Cardiac muscle cell (in vitro differentiated cells and primary cell): ENCODE measurements around the gene ZNRF4. TPM values are rescaled to one million over a fixed set of nuclear protein-coding genes. Genes with fewer than 3 reads are reported as not detected.

ENCODE experiments used
- DNase-seq, 2 donors: peaks; one replicate each; pipeline versions ENCODE4 v3.0.0 to v3.0.0-alpha.2; 2010 to 2017; ENCODE audit warnings: low read depth in 1 of 2, low spot score in 1 of 2
- H3K27ac ChIP-seq: fragments of 200-600 bp; sonication (generic); 2 replicates; pipeline ENCODE4 v1.5.1; 2016
- H3K27me3 ChIP-seq: fragments of 200-600 bp; sonication (generic); 2 replicates; pipeline ENCODE4 v1.6.0; 2016; ENCODE audit warnings: control low read depth
- H3K36me3 ChIP-seq: fragments of 200-600 bp; sonication (generic); 2 replicates; pipeline ENCODE4 v1.5.1; 2016; ENCODE audit warnings: control low read depth
- H3K4me1 ChIP-seq: fragments of 200-600 bp; sonication (generic); 2 replicates; pipeline ENCODE4 v1.8.1; 2017; ENCODE audit warnings: low read depth, mild to moderate bottlenecking, mixed run types
- H3K4me3 ChIP-seq: fragments of 200-600 bp; sonication (generic); 2 replicates; pipeline ENCODE4 v1.5.1; 2016; ENCODE audit warnings: mild to moderate bottlenecking
- H3K9me3 ChIP-seq: fragments of 200-600 bp; sonication (generic); 2 replicates; pipeline ENCODE4 v1.5.1; 2017; ENCODE audit warnings: low read depth, mild to moderate bottlenecking, control low read depth
- polyA plus RNA-seq: library from polyadenylated mRNA; unstranded; fragments of >200 nt; fragmentation: Nextera tagmentation; extraction: Ambion mirVana; gene quantifications from 2 replicates; pipeline ENCODE4 v1.2.1, GENCODE V29; 2016
- total RNA-seq: library from RNA; depleted of rRNA; stranded (reverse); fragments of >200 nt; gene quantifications from 2 replicates; pipeline ENCODE4 v1.2.3, GENCODE V29; 2016
- TF ChIP-seq, protein P1 (sequence below): IDR thresholded peaks from 2 replicates; pipeline ENCODE4 v1.5.1; 2012; ENCODE audit warnings: low read depth, mild to moderate bottlenecking, low read length

ZNRF4 gene
- total and polyA plus RNA-seq, 2 experiments from 2014 or later: not detected

DNA sequence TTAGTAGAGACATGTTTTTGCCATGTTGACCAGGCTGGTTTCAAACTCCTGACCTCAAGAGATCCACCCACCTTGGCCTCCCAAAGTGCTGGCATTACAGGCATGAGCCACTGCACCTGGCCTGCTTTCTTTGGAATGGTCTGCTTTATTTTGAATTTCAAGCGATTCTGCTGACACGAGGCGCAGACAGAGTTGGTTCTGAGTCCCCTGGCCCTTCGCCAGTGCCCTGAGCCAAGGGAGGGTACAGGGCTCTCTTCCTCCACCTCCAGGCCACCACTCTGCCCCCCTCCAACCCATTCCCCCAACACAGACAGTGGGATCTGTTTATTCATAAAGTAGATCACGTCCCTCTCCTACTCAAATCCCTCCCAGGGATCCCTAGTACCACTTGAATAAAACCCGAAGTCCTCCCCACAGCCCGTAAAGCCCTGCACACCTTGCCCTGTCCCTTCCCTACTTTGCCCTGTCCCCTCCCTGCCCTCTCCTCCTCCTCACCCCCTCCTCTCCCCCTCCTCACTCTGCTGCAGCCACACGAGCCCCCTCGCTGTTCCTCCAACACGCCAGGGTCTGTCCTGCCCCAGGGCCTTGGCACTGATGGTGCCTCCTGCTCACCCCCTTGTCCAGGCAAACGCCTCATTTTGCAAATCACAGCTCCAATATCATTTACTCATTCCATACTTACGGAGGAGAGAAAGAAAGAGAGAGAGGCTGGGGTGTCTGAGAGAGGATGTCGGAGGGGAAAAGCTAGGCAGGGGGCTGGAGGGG, 22.4 kb downstream of the ZNRF4 start:
- TF ChIP-seq, protein P1, sequence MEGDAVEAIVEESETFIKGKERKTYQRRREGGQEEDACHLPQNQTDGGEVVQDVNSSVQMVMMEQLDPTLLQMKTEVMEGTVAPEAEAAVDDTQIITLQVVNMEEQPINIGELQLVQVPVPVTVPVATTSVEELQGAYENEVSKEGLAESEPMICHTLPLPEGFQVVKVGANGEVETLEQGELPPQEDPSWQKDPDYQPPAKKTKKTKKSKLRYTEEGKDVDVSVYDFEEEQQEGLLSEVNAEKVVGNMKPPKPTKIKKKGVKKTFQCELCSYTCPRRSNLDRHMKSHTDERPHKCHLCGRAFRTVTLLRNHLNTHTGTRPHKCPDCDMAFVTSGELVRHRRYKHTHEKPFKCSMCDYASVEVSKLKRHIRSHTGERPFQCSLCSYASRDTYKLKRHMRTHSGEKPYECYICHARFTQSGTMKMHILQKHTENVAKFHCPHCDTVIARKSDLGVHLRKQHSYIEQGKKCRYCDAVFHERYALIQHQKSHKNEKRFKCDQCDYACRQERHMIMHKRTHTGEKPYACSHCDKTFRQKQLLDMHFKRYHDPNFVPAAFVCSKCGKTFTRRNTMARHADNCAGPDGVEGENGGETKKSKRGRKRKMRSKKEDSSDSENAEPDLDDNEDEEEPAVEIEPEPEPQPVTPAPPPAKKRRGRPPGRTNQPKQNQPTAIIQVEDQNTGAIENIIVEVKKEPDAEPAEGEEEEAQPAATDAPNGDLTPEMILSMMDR: no peak
- DNase-seq: no peak
- no peak overlapping the region for H3K27ac ChIP-seq
- no peaks in the 10 kb centered on the region for H3K9me3 ChIP-seq
- H3K27me3 ChIP-seq: peaks cover 12% of the 10 kb centered on the region
- H3K4me3 ChIP-seq: no peak overlapping the region
- H3K36me3 ChIP-seq: no peaks in the 10 kb centered on the region
- H3K4me1 ChIP-seq: no peaks in the 10 kb centered on the region

DNA sequence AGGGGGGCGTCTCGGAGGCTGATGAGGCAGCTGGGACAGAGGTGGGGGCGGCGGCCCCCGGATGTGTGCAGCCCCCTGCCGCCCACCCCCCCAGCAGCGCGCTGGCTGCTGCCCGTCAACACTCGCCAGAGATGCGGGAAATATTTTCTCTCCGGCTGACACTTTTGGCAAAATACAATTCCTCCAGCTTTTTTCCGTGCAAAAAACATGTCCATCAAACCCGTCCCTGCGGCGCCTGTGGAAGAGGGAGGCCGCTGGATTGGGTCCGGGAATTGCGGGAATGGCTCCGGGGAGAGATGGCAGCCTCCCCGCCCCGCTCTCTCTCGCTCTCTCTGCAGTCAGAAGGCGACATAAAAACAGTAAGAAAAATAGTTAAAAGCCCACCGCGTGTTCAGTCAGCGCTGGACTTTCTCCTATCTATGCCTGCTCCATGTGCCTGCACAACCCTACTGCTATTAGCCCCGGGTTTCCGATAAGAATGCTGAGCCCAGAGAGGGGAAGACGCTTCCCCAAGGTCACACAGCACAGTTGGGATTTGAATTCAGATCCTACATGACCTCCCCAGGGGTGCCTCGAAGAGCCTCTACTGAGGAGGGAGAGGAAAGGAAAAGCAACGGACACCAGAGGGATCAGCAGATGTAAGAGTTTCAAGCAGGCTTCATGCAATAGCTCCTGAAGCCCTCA, 23.2 kb downstream of the ZNRF4 start:
- peaks cover 12% of the 10 kb centered on the region for H3K27me3 ChIP-seq
- no peaks in the 10 kb centered on the region for H3K9me3 ChIP-seq
- no peak for DNase-seq
- no peak overlapping the region for H3K4me3 ChIP-seq
- no peaks in the 10 kb centered on the region for H3K4me1 ChIP-seq
- TF ChIP-seq, protein P1: no peak
- H3K36me3 ChIP-seq: no peaks in the 10 kb centered on the region
- H3K27ac ChIP-seq: no peak overlapping the region

DNA sequence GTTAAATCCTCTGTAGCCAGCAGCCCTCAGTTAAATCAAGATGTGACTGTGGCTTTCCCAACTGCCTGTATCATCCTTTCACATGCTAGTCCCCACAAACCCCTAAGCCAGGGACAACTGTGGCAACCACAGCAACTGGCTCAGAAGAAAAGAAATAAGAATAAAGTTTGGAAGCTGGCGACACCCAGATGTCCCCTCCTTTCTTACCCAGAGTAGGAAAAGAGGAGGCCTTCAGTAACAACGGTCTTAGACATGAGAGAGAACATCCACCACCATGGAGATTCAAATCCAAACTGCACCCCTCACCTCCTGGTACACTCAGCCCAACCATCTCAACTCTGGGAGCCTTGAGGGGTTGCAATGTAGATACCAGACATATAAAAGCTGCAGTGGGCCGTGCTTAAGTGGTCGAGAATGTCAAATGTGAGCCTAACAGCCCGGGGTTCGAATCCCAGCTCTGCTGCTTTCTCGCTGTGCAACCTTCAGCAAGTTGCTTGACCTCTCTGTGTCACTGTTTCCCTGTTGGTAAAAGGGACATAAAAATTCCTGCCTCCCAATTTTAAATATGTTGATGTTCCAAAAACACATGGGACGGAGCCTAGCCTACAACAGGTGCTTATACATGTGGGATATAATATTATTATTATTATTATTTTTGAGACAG, 23.8 kb downstream of the ZNRF4 start:
- no peak for DNase-seq
- Histone ChIP-seq H3K27me3 (peaks cover 12% of the 10 kb centered on the region), H3K27ac (no peak overlapping the region), H3K36me3 (no peaks in the 10 kb centered on the region), H3K9me3 (no peaks in the 10 kb centered on the region), H3K4me1 (no peaks in the 10 kb centered on the region), H3K4me3 (no peak overlapping the region)
- TF ChIP-seq, protein P1: no peak

DNA sequence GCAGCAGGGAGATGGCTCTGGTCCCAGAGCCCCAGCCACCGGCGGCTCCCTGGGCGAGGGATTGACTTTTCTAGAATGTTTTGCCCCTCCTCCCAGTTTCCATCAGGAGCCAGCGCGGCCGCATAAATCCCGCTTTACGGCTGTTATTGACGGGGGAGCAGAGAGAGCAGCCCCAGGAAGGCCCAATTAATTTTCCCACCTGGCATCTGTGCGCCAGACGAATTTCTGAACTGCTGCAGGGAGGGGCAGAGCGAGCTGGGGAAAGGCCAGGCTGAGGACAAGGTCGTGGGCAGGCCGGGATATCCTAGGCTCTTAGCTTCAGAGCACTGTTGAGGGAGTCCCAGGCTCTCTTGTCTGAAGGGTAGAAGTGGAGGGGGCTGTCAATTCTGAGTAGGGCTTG, 24.7 kb downstream of the ZNRF4 start:
- Histone ChIP-seq H3K4me1 (no peaks in the 10 kb centered on the region), H3K4me3 (no peak overlapping the region), H3K27me3 (peaks cover 12% of the 10 kb centered on the region), H3K27ac (no peak overlapping the region), H3K9me3 (no peaks in the 10 kb centered on the region), H3K36me3 (no peaks in the 10 kb centered on the region)
- TF ChIP-seq, protein P1: no peak
- DNase-seq: no peak

DNA sequence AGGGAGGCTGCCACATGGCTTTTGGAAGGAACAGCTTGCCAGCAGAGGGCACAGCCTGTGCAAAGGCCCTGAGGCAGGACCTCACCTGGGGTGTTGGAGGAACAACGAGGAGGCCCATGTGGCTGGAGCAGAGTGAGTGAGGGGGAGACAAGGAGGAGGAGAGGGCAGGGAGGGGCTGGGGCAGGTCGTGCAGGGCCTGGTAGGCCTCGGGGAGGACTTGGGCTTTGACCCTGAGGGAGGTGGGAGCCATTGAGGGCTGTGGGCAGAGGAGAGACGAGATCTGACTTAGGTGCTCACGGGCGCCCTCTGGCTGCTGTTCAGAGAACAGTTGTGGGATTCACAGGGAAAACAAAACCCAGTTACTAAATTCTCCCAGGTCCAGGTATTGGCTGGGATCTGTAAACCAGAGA, 25.2 kb downstream of the ZNRF4 start:
- TF ChIP-seq, protein P1: peak; percentile 45
- H3K4me1 ChIP-seq: no peaks in the 10 kb centered on the region
- peaks cover 12% of the 10 kb centered on the region for H3K27me3 ChIP-seq
- H3K4me3 ChIP-seq: no peak overlapping the region
- no peaks in the 10 kb centered on the region for H3K9me3 ChIP-seq
- H3K36me3 ChIP-seq: no peaks in the 10 kb centered on the region
- peak; percentile 27 to 38 for DNase-seq
- H3K27ac ChIP-seq: no peak overlapping the region
